GM10847 (cell line): ENCODE data around the gene MFAP4.

Experiments used
- POLR2A ChIP-seq: IDR thresholded peaks from 2 replicates; pipeline ENCODE4 v1.6.1; 2011; ENCODE audit not compliant: insufficient read length; ENCODE audit errors: extremely low read depth

Gene MFAP4

GRCh38 chr17:19381741-19382444 lies 5.1 kb downstream of the MFAP4 start:
- no peak for TF ChIP-seq POLR2A

- no peak for TF ChIP-seq POLR2A
Observed at GRCh38 chr17:19381361-19381740, 5.6 kb downstream of the MFAP4 start.

- TF ChIP-seq POLR2A = no peak
Observed at GRCh38 chr17:19380481-19381301, 6.3 kb downstream of the MFAP4 start.

GRCh38 chr17:19379361-19380065 lies 7.5 kb downstream of the MFAP4 start:
- no peak for TF ChIP-seq POLR2A

- TF ChIP-seq POLR2A = no peak
Observed at GRCh38 chr17:19378416-19379360, 8.3 kb downstream of the MFAP4 start, which contains the start of gene MAPK7. TSS of gene MAPK7 (plus strand) at chr17:19378498. CDS start at chr17:19378901, 403 bp downstream.

GRCh38 chr17:19377602-19378415 lies 9.2 kb downstream of the MFAP4 start:
- peak; percentile 74 for TF ChIP-seq POLR2A

- TF ChIP-seq POLR2A = no peak
Observed at GRCh38 chr17:19376811-19377210, 10.2 kb downstream of the MFAP4 start.

GRCh38 chr17:19375732-19376131 lies 11.3 kb downstream of the MFAP4 start:
- TF ChIP-seq POLR2A = no peak

GRCh38 chr17:19374136-19374535 lies 12.9 kb downstream of the MFAP4 start:
- no peak for TF ChIP-seq POLR2A

GRCh38 chr17:19372866-19373504 lies 14.0 kb downstream of the MFAP4 start:
- TF ChIP-seq POLR2A = no peak

GRCh38 chr17:19372439-19372838 lies 14.6 kb downstream of the MFAP4 start:
- no peak for TF ChIP-seq POLR2A

- TF ChIP-seq POLR2A = no peak
Observed at GRCh38 chr17:19372011-19372370, 15.0 kb downstream of the MFAP4 start.

GRCh38 chr17:19371259-19372010 lies 15.6 kb downstream of the MFAP4 start:
- TF ChIP-seq POLR2A = no peak
